K562 (cell line): ENCODE data around the gene FLRT1. TPM values are rescaled to one million over a fixed set of nuclear protein-coding genes. Genes with fewer than 3 reads are reported as not detected.
A peak's percentile ranks its signal among the peaks of the same experiment; 100 is the strongest.

Experiments used
- ATAC-seq: fragments of 200-7000 bp; cut with Tn5 transposase; 3 replicates; pipeline ENCODE4 v1.9.1; 2020; ENCODE audit warnings: moderate library complexity
- BruUV-seq: library from RNA; stranded (reverse); fragments of 400-500 nt; replicated peaks from 2 replicates; lab custom pipeline; 2021; lab: Mats Ljungman, UMichigan
- CTCF ChIA-PET: fragments of 300-600 bp; formaldehyde crosslinking; extraction: SDS; loops from one replicate; lab custom pipeline; 2021; ENCODE audit warnings: low intra/inter-chr PET ratio; lab: Yijun Ruan, JAX
- POLR2A ChIA-PET: fragments of 300-600, 350-650 bp; sonication (Branson Sonifier 250); formaldehyde crosslinking; extraction: SDS; loops from one replicate; lab custom pipeline; 2021; ENCODE audit warnings: antibody characterized with exemption, inconsistent platforms; lab: Yijun Ruan, JAX
- DNase-seq, 4 experiments: peaks; one replicate each; pipeline versions ENCODE4 v3.0.0 to v3.0.0-alpha.2; 2011 to 2018; ENCODE audit warnings: low spot score in 3 of 4, mixed read lengths in 3 of 4; ENCODE audit errors: extremely low read depth in 1 of 4
- FAIRE-seq: peaks from 2 replicates; lab custom pipeline; 2011; peaks lifted over from hg19 to GRCh38; lab: Jason Lieb, UNC
- H2AFZ ChIP-seq: 2 replicates; pipeline ENCODE4 v1.6.0; 2011; ENCODE audit warnings: low read depth, low read length, control low read depth, inconsistent platforms
- H3K27ac ChIP-seq: fragments of 200-600 bp; 3 replicates; pipeline ENCODE4 v1.8.0; 2011; ENCODE audit warnings: low read depth, mild to moderate bottlenecking, control low read depth, inconsistent platforms, low read length, moderate library complexity, mixed read lengths; ENCODE audit errors: extremely low read depth
- H3K27me3 ChIP-seq, 2 experiments: fragments of 300-600 bp in 1 of 2; 2 replicates in 1 of 2; 3 replicates in 1 of 2; pipeline versions ENCODE4 v1.6.0 to v1.8.0; 2011; ENCODE audit warnings: inconsistent platforms in 2 of 2, low read length in 2 of 2, mild to moderate bottlenecking in 1 of 2, mixed read lengths in 1 of 2, moderate library complexity in 1 of 2; ENCODE audit not compliant: control insufficient read depth in 2 of 2, insufficient read depth in 2 of 2
- H3K36me3 ChIP-seq: fragments of 300-600 bp; 3 replicates; pipeline ENCODE4 v1.8.0; 2011; ENCODE audit warnings: mild to moderate bottlenecking, low read length, inconsistent platforms; ENCODE audit not compliant: control insufficient read depth, insufficient read depth
- H3K4me1 ChIP-seq, 2 experiments: fragments of 200-600 bp in 1 of 2; replicated peaks in 1 of 2; 2 replicates in 1 of 2; 3 replicates in 1 of 2; pipeline versions ENCODE4 v1.5.1 to v1.8.0; 2011; ENCODE audit warnings: inconsistent platforms in 2 of 2, low read length in 2 of 2, mild to moderate bottlenecking in 1 of 2, mixed read lengths in 1 of 2, moderate library complexity in 1 of 2; ENCODE audit not compliant: control insufficient read depth in 2 of 2, insufficient read depth in 2 of 2
- H3K4me2 ChIP-seq: 2 replicates; pipeline ENCODE4 v1.6.1; 2011; ENCODE audit warnings: low read length, control low read depth, inconsistent platforms, mixed read lengths; ENCODE audit not compliant: insufficient read depth
- H3K4me3 ChIP-seq: fragments of 200-600 bp; sonication (generic), shearing (Covaris generic); 2 replicates; pipeline ENCODE4 v1.5.1; 2016; ENCODE audit warnings: control low read depth, inconsistent platforms
- H3K79me2 ChIP-seq: fragments of 200-600 bp; 3 replicates; pipeline ENCODE4 v1.8.0; 2011; ENCODE audit warnings: low read length, inconsistent platforms; ENCODE audit not compliant: control insufficient read depth, insufficient read depth
- H3K9ac ChIP-seq, 2 experiments: 2 replicates each; pipeline versions ENCODE4 v1.6.0 to v1.6.1; 2011; ENCODE audit warnings: low read depth in 2 of 2, low read length in 2 of 2, control low read depth in 1 of 2, inconsistent platforms in 1 of 2, mild to moderate bottlenecking in 1 of 2, mixed read lengths in 1 of 2; ENCODE audit not compliant: insufficient read depth in 1 of 2
- H3K9me1 ChIP-seq: one replicate; pipeline ENCODE4 v1.6.0; 2011; ENCODE audit warnings: inconsistent platforms, mild to moderate bottlenecking, low read length, moderate library complexity; ENCODE audit not compliant: control insufficient read depth, insufficient read depth
- H3K9me3 ChIP-seq: replicated peaks from 2 replicates; pipeline ENCODE4 v1.5.1; 2011; ENCODE audit warnings: low read depth, low read length, inconsistent platforms; ENCODE audit not compliant: control insufficient read depth, insufficient read depth
- H4K20me1 ChIP-seq: replicated peaks from 2 replicates; pipeline ENCODE4 v1.6.1; 2011; ENCODE audit warnings: low read length, inconsistent platforms, mixed read lengths; ENCODE audit not compliant: control insufficient read depth, insufficient read depth
- ATF7 ChIP-seq: fragments of 450-650 bp; IDR thresholded peaks from 2 replicates; pipeline ENCODE4 v1.7.1; 2014; ENCODE audit warnings: mild to moderate bottlenecking, moderate library complexity
- CTCF ChIP-seq, 3 experiments: IDR thresholded peaks in 2 of 3; conservative IDR thresholded peaks in 1 of 3; 2 replicates each; pipeline ENCODE4 v1.5.1; 2011 to 2012; ENCODE audit warnings: low read length in 3 of 3, mild to moderate bottlenecking in 3 of 3, control low read depth in 2 of 3, improper control_type of control experiment in 1 of 3, inconsistent platforms in 1 of 3, low read depth in 1 of 3, mixed read lengths in 1 of 3, moderate library complexity in 1 of 3; ENCODE audit not compliant: insufficient read depth in 2 of 3
- CXXC5 ChIP-seq: fragments of 250-450 bp; sonication (Bioruptor Pico); IDR thresholded peaks from 2 replicates; pipeline ENCODE4 v1.8.0; 2022; ENCODE audit warnings: inconsistent platforms, mild to moderate bottlenecking, moderate library complexity
- MTA3 ChIP-seq: fragments of 450-650 bp; formaldehyde crosslinking; IDR thresholded peaks from 2 replicates; pipeline ENCODE4 v1.6.1; 2017; ENCODE audit warnings: mild to moderate bottlenecking, borderline replicate concordance
- MTF1 ChIP-seq: fragments of 250-450 bp; sonication (Bioruptor Pico); IDR thresholded peaks from 2 replicates; pipeline ENCODE4 v1.9.0; 2021; ENCODE audit warnings: moderate library complexity, mild to moderate bottlenecking, inconsistent platforms, borderline replicate concordance
- NONO ChIP-seq, 2 experiments: fragments of 200-400 bp in 1 of 2; fragments of 450-650 bp in 1 of 2; formaldehyde crosslinking in 1 of 2; IDR thresholded peaks; 2 replicates each; pipeline ENCODE4 v1.6.1; 2017; ENCODE audit warnings: low read depth in 2 of 2, mild to moderate bottlenecking in 2 of 2, moderate library complexity in 2 of 2, low read length in 1 of 2
- PKNOX1 ChIP-seq: fragments of 450-650 bp; IDR thresholded peaks from 2 replicates; pipeline ENCODE4 v1.6.1; 2016
- RFX7 ChIP-seq: fragments of 250-450 bp; sonication (Bioruptor Pico); IDR thresholded peaks from 2 replicates; pipeline ENCODE4 v1.5.1; 2021; ENCODE audit warnings: mild to moderate bottlenecking
- VEZF1 ChIP-seq: fragments of 200-800 bp; sonication (Bioruptor generic); IDR thresholded peaks from 2 replicates; pipeline ENCODE4 v1.6.1; 2017; ENCODE audit warnings: missing genetic modification characterization, missing compliant biosample characterization
- YY1 ChIP-seq, 3 experiments: IDR thresholded peaks; 2 replicates each; pipeline ENCODE4 v1.6.1; 2011; ENCODE audit warnings: low read length in 2 of 3, mild to moderate bottlenecking in 2 of 3, moderate library complexity in 2 of 3, borderline replicate concordance in 1 of 3, control low read depth in 1 of 3, low read depth in 1 of 3; ENCODE audit not compliant: insufficient read depth in 3 of 3, insufficient replicate concordance in 2 of 3, control insufficient read depth in 1 of 3, insufficient read length in 1 of 3; ENCODE audit errors: extremely low read depth in 1 of 3
- ZNF146 ChIP-seq: IDR thresholded peaks from one replicate; pipeline ENCODE4 v1.6.1; 2018; ENCODE audit warnings: missing compliant biosample characterization; ENCODE audit not compliant: unreplicated experiment
- ZNF165 ChIP-seq: fragments of 250-450 bp; sonication (Bioruptor Pico); IDR thresholded peaks from 2 replicates; pipeline ENCODE4 v1.4.0; 2020; ENCODE audit warnings: borderline replicate concordance
- WGBS: fragments of 100-300 bp; shearing (Covaris generic); methylation state at CpG from one replicate; pipeline ENCODE4 v1.1.6; 2016; ENCODE audit warnings: low coverage, mixed read lengths; ENCODE audit not compliant: insufficient coverage; ENCODE audit errors: missing lambda C conversion rate; 5-methylcytosine and 5-hydroxymethylcytosine counted together
- in situ Hi-C: fragments of 300-500 bp; cut with MboI; formaldehyde crosslinking; loops from 4 replicates; pipeline ENCODE4 v1.15.0; 2018; ENCODE audit warnings: inconsistent platforms, mixed read lengths
- intact Hi-C: fragments of 100-400 bp; cut with micrococcal nuclease; formaldehyde crosslinking; loops from 2 replicates; pipeline ENCODE4 v1.14.2; 2022
- polyA plus RNA-seq, 8 experiments: library from polyadenylated mRNA; depleted of rRNA in 4 of 8; stranded (reverse) in 5 of 8; unstranded in 3 of 8; fragments of >200 nt; fragmentation: Nextera tagmentation in 2 of 8; fragmentation: Illumina TruSeq in 1 of 8; extraction: Ambion mirVana in 2 of 8; extraction: Trizol in 1 of 8; gene quantifications; 2 replicates each; pipeline versions ENCODE4 v1.2.1 to v1.2.3, GENCODE V29; 2011 to 2014; ENCODE audit warnings: inconsistent platforms in 1 of 8, missing spikeins in 1 of 8
- total RNA-seq, 7 experiments: library from RNA; depleted of rRNA in 6 of 7; stranded (reverse); fragments of >200 nt in 6 of 7; fragmentation: Illumina TruSeq in 2 of 7; extraction: Trizol in 2 of 7; gene quantifications; 2 replicates each; pipeline versions ENCODE4 v1.2.1 to v1.2.3, GENCODE V29; 2011 to 2021; ENCODE audit warnings: low replicate concordance in 1 of 7

FLRT1 gene
- total and polyA plus RNA-seq, 9 of the 15 experiments (the other 6 are each of a cell fraction or from before 2014, with no cell fraction given) = not detected

DNA sequence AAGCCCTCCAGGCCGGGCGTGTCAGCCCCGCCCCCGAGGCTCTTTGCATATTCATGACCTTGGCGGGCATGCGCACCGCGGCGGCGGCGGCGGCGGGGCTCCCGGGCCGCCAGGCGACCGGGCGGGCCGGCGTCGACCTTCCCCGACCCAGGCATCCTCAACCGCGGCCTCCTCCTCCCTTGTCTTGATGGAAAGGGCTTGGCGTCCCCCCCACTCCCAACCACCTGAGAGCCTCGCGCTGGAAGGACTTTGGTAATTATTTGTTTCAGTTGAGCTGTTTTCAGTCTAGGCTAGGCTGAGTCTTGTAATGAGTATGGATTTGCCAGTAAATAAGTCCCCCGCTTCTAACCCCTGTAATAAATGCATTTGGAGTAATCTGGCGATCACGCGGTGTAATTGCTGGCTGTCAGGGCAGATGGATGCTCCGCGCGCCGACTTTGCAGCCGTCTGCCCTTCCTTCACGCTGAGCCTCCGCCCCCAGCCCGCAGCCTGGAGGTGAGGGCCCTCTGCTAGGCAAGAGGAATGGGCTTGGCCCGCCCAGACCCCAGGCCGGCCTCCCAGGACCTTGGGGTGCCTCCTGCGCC, 25.2 kb downstream of the FLRT1 start:
- no peaks in the 10 kb centered on the region for H3K36me3 ChIP-seq
- peaks cover 5% of the 10 kb centered on the region for H3K9me1 ChIP-seq
- no peaks in the 10 kb centered on the region for H3K9me3 ChIP-seq
- H3K79me2 ChIP-seq = no peaks in the 10 kb centered on the region
- H3K27me3 ChIP-seq = no peaks in the 10 kb centered on the region
- peaks cover 8 to 44% of the 10 kb centered on the region in 2 experiments; a peak in 4 of 5 replicates for H3K4me1 ChIP-seq
- H2AFZ ChIP-seq = peak overlapping the region; percentile 62; the same call in 1 of the 2 replicates
- DNase-seq = peak; percentile 81 to 96 (median 92)
- ChIA-PET POLR2A (interaction anchor here (0.5 kb wide), 1 partner anchor 17 kb away, joined by 3 read pairs; no protein-coding TSS in a partner anchor), CTCF (no interaction called here)
- no peak overlapping the region for H3K27ac ChIP-seq
- no TSS peak for BruUV-seq
- intact Hi-C loops = no loop called here
- peak overlapping the region; percentile 31 to 73; a peak in 3 of 4 replicates for H3K9ac ChIP-seq
- no peak for FAIRE-seq
- in situ Hi-C loops = no loop called here
- ATAC-seq = peak; percentile 96
- H4K20me1 ChIP-seq = peaks cover 66% of the 10 kb centered on the region
- peak overlapping the region; percentile 33 for H3K4me3 ChIP-seq
- WGBS = 5% methylated on average over 42 of the region's 42 CpGs
- H3K4me2 ChIP-seq = peak overlapping the region; percentile 80
- TF ChIP-seq VEZF1 = peak; percentile 31; the same call in 1 of the 2 replicates
- no peak for TF ChIP-seq ATF7
- no peak for TF ChIP-seq MTA3
- TF ChIP-seq PKNOX1 = 0 out of 2 replicates have a peak, but pooled peaks have one; percentile 4
- TF ChIP-seq CTCF (IDR thresholded peaks at IDR 0.05 in 2 of 3, conservative IDR thresholded peaks at IDR 0.05 in 1 of 3; ENCODE audit: insufficient read depth in 2 of 3, low read depth in 1 of 3, low read length in 3 of 3) = no peak
- no peak for TF ChIP-seq ZNF146
- no peak for TF ChIP-seq ZNF165 (CRISPR knock-in tag)
- TF ChIP-seq CXXC5 (CRISPR knock-in tag) = peak; percentile 31; the same call in 1 of the 2 replicates
- no peak for TF ChIP-seq MTF1 (CRISPR knock-in tag)
- no peak for TF ChIP-seq NONO (IDR thresholded peaks at IDR 0.05; ENCODE audit: low read depth in 2 of 2, low read length in 1 of 2)
- no peak for TF ChIP-seq RFX7 (CRISPR knock-in tag)
- no peak for TF ChIP-seq YY1 (IDR thresholded peaks at IDR 0.05; ENCODE audit: borderline replicate concordance in 1 of 3, control insufficient read depth in 1 of 3, extremely low read depth in 1 of 3, insufficient read depth in 3 of 3, insufficient read length in 1 of 3, insufficient replicate concordance in 2 of 3, low read depth in 1 of 3, low read length in 2 of 3)
